SK-N-SH treated with all-trans-retinoic acid at 6 μM for 48 hours (cell line): ENCODE measurements around the gene ADAP1.

Experiments used
- ARNTL ChIP-seq: fragments of 450-650 bp; formaldehyde crosslinking; IDR thresholded peaks from 2 replicates; pipeline ENCODE4 v1.5.0; 2020; ENCODE audit warnings: low read depth, mild to moderate bottlenecking, moderate library complexity, borderline replicate concordance
- BACH2 ChIP-seq: fragments of 250-450 bp; sonication (Bioruptor Pico); IDR thresholded peaks from 2 replicates; pipeline ENCODE4 v1.9.0; 2021; ENCODE audit warnings: mild to moderate bottlenecking, borderline replicate concordance
- CSDC2 ChIP-seq: fragments of 250-450 bp; sonication (Bioruptor Pico); IDR thresholded peaks from 2 replicates; pipeline ENCODE4 v1.5.0; 2020; ENCODE audit warnings: mild to moderate bottlenecking, moderate library complexity
- GLIS3 ChIP-seq: fragments of 250-450 bp; sonication (Bioruptor Pico); IDR thresholded peaks from 2 replicates; pipeline ENCODE4 v1.5.0; 2020; ENCODE audit warnings: mild to moderate bottlenecking, moderate library complexity
- ISL1 ChIP-seq: fragments of 250-450 bp; sonication (Bioruptor Pico); IDR thresholded peaks from 2 replicates; pipeline ENCODE4 v2.1.2; 2022; ENCODE audit warnings: mild to moderate bottlenecking, moderate library complexity
- PPARA ChIP-seq: fragments of 250-450 bp; sonication (Bioruptor Pico); IDR thresholded peaks from 2 replicates; pipeline ENCODE4 v1.5.0; 2020; ENCODE audit warnings: mild to moderate bottlenecking, borderline replicate concordance
- SNAI2 ChIP-seq: fragments of 250-450 bp; sonication (Bioruptor Pico); IDR thresholded peaks from 2 replicates; pipeline ENCODE4 v1.5.0; 2020; ENCODE audit warnings: mild to moderate bottlenecking, moderate library complexity
- ZC3H10 ChIP-seq: fragments of 250-450 bp; sonication (Bioruptor Pico); IDR thresholded peaks from 2 replicates; pipeline ENCODE4 v1.5.1; 2021; ENCODE audit warnings: mild to moderate bottlenecking, moderate library complexity
- ZFP3 ChIP-seq: fragments of 250-450 bp; sonication (Bioruptor Pico); IDR thresholded peaks from 2 replicates; pipeline ENCODE4 v1.5.0; 2020; ENCODE audit warnings: mild to moderate bottlenecking, moderate library complexity
- ZFP30 ChIP-seq: fragments of 450-650 bp; formaldehyde crosslinking; IDR thresholded peaks from 2 replicates; pipeline ENCODE4 v1.5.0; 2022; ENCODE audit warnings: mild to moderate bottlenecking, moderate library complexity
- ZNF70 ChIP-seq: fragments of 450-650 bp; formaldehyde crosslinking; IDR thresholded peaks from 2 replicates; pipeline ENCODE4 v1.5.0; 2020; ENCODE audit warnings: mild to moderate bottlenecking, moderate library complexity
- TF ChIP-seq, protein P1 (sequence below): fragments of 250-450 bp; sonication (Bioruptor Pico); IDR thresholded peaks from 2 replicates; pipeline ENCODE4 v1.5.1; 2021; ENCODE audit warnings: mild to moderate bottlenecking, moderate library complexity
- TF ChIP-seq, protein P2 (sequence below): fragments of 250-450 bp; sonication (Bioruptor Pico); IDR thresholded peaks from 2 replicates; pipeline ENCODE4 v1.8.0; 2020; ENCODE audit warnings: mild to moderate bottlenecking, moderate library complexity, borderline replicate concordance

GRCh38 chr7:867001-867405 lies 87.5 kb downstream of the ADAP1 start:
- TF ChIP-seq, protein P1, sequence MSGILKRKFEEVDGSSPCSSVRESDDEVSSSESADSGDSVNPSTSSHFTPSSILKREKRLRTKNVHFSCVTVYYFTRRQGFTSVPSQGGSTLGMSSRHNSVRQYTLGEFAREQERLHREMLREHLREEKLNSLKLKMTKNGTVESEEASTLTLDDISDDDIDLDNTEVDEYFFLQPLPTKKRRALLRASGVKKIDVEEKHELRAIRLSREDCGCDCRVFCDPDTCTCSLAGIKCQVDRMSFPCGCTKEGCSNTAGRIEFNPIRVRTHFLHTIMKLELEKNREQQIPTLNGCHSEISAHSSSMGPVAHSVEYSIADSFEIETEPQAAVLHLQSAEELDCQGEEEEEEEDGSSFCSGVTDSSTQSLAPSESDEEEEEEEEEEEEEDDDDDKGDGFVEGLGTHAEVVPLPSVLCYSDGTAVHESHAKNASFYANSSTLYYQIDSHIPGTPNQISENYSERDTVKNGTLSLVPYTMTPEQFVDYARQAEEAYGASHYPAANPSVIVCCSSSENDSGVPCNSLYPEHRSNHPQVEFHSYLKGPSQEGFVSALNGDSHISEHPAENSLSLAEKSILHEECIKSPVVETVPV: no peak
- TF ChIP-seq, protein P2, sequence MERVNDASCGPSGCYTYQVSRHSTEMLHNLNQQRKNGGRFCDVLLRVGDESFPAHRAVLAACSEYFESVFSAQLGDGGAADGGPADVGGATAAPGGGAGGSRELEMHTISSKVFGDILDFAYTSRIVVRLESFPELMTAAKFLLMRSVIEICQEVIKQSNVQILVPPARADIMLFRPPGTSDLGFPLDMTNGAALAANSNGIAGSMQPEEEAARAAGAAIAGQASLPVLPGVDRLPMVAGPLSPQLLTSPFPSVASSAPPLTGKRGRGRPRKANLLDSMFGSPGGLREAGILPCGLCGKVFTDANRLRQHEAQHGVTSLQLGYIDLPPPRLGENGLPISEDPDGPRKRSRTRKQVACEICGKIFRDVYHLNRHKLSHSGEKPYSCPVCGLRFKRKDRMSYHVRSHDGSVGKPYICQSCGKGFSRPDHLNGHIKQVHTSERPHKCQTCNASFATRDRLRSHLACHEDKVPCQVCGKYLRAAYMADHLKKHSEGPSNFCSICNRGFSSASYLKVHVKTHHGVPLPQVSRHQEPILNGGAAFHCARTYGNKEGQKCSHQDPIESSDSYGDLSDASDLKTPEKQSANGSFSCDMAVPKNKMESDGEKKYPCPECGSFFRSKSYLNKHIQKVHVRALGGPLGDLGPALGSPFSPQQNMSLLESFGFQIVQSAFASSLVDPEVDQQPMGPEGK (CRISPR knock-in tag): no peak
- no peak for TF ChIP-seq ZFP30 (CRISPR knock-in tag)
- no peak for TF ChIP-seq ZNF70 (CRISPR knock-in tag)
- no peak for TF ChIP-seq ZFP3 (CRISPR knock-in tag)
- no peak for TF ChIP-seq CSDC2 (CRISPR knock-in tag)
- TF ChIP-seq ARNTL (CRISPR knock-in tag): no peak
- no peak for TF ChIP-seq BACH2 (CRISPR knock-in tag)
- TF ChIP-seq GLIS3 (CRISPR knock-in tag): no peak
- no peak for TF ChIP-seq ZC3H10 (CRISPR knock-in tag)
- TF ChIP-seq PPARA (CRISPR knock-in tag): no peak
- no peak for TF ChIP-seq ISL1 (CRISPR knock-in tag)
- no peak for TF ChIP-seq SNAI2
